ENCODE data around the gene DCUN1D1. TPM values are rescaled to one million over a fixed set of nuclear protein-coding genes. Genes with fewer than 3 reads are reported as not detected.
A peak's percentile ranks its signal among the peaks of the same experiment; 100 is the strongest.
"Not testable (repeated sequence)": the region's sequence is repeated elsewhere in the genome, so short reads cannot be mapped to it uniquely, and the experiment has no call there.

DCUN1D1 gene
- polyA plus RNA-seq, 3 donors: 6.1 to 37.6 (median 26.9) TPM

GRCh38 chr3:183006396-183007002, 26.2 kb upstream of the DCUN1D1 start:
- H3K9me3 Mint-ChIP-seq: no peaks in the 10 kb centered on the region
- WGBS (ENCODE audit: insufficient coverage): 100% methylated on average over 3 of the region's 10 CpGs
- Histone ChIP-seq H4K20me1 (ENCODE audit: insufficient read depth, low read length) (no peaks in the 10 kb centered on the region), H3K4me1 (ENCODE audit: control insufficient read depth in 1 of 2, insufficient read depth in 2 of 2, low read length in 2 of 2) (no peaks in the 10 kb centered on the region), H3K4me2 (replicated peaks; ENCODE audit: extremely low read depth, low read length, poor library complexity, severe bottlenecking) (no peak overlapping the region), H3K9ac (ENCODE audit: insufficient read depth, low read length, poor library complexity, severe bottlenecking) (no peak overlapping the region), H3K36me3 (replicated peaks in 1 of 2; ENCODE audit: control insufficient read depth in 1 of 2, insufficient read depth in 2 of 2, low read length in 2 of 2) (no peaks in the 10 kb centered on the region), H2AFZ (ENCODE audit: insufficient read depth, low read depth, low read length, poor library complexity, severe bottlenecking) (no peak overlapping the region), H3K9me3 (replicated peaks in 1 of 2; ENCODE audit: control insufficient read depth in 1 of 2, insufficient read depth in 1 of 2, low read length in 2 of 2) (no peaks in the 10 kb centered on the region), H3K79me2 (ENCODE audit: insufficient read depth, low read length) (no peaks in the 10 kb centered on the region), H3K4me3 (replicated peaks in 1 of 3; ENCODE audit: low read depth in 2 of 3, low read length in 3 of 3) (no peak overlapping the region), H3K27ac (ENCODE audit: low read depth in 1 of 2, low read length in 2 of 2) (no peak overlapping the region), H3K27me3 (ENCODE audit: control insufficient read depth in 2 of 2, insufficient read depth in 2 of 2, low read length in 2 of 2) (no peaks in the 10 kb centered on the region)
- H3K27ac Mint-ChIP-seq: peak overlapping the region in 1 of 7 donors; percentile 54
- intact Hi-C loops (cut with micrococcal nuclease): no loop called here
- H3K4me1 Mint-ChIP-seq: no peaks in the 10 kb centered on the region
- TF ChIP-seq CTCF (IDR thresholded peaks at IDR 0.05): no peak
- no peak for DNase-seq
- no peaks in the 10 kb centered on the region for H3K27me3 Mint-ChIP-seq (ENCODE audit: low read depth in 3 of 3)
- peaks cover 6 to 8% of the 10 kb centered on the region in 2 donors for H3K36me3 Mint-ChIP-seq
- H3K4me3 Mint-ChIP-seq: no peak overlapping the region

- no peak overlapping the region for H3K4me3 ChIP-seq (replicated peaks in 1 of 3; ENCODE audit: low read depth in 2 of 3, low read length in 3 of 3)
- H3K9ac ChIP-seq (ENCODE audit: insufficient read depth, low read length, poor library complexity, severe bottlenecking): no peak overlapping the region
- H3K27me3 Mint-ChIP-seq (ENCODE audit: low read depth in 3 of 3): peaks cover 0 to 1% (median 0%) of the 10 kb centered on the region in 3 donors
- no peaks in the 10 kb centered on the region for H3K36me3 Mint-ChIP-seq
- no peaks in the 10 kb centered on the region for H3K9me3 ChIP-seq (replicated peaks in 1 of 2; ENCODE audit: control insufficient read depth in 1 of 2, insufficient read depth in 1 of 2, low read length in 2 of 2)
- no peak overlapping the region for H2AFZ ChIP-seq (ENCODE audit: insufficient read depth, low read depth, low read length, poor library complexity, severe bottlenecking)
- no peak for DNase-seq
- H3K79me2 ChIP-seq (ENCODE audit: insufficient read depth, low read length): no peaks in the 10 kb centered on the region
- TF ChIP-seq CTCF (IDR thresholded peaks at IDR 0.05): no peak
- no peaks in the 10 kb centered on the region for H3K27me3 ChIP-seq (ENCODE audit: control insufficient read depth in 2 of 2, insufficient read depth in 2 of 2, low read length in 2 of 2)
- H3K27ac Mint-ChIP-seq: no peak overlapping the region
- no peaks in the 10 kb centered on the region for H3K4me1 Mint-ChIP-seq
- no peak overlapping the region for H3K4me3 Mint-ChIP-seq
- no peaks in the 10 kb centered on the region for H3K4me1 ChIP-seq (ENCODE audit: control insufficient read depth in 1 of 2, insufficient read depth in 2 of 2, low read length in 2 of 2)
- intact Hi-C loops (cut with micrococcal nuclease): no loop called here
- H4K20me1 ChIP-seq (ENCODE audit: insufficient read depth, low read length): no peaks in the 10 kb centered on the region
- 100% methylated on average over 1 of the region's 1 CpG for WGBS (ENCODE audit: insufficient coverage)
- H3K9me3 Mint-ChIP-seq: peaks cover 3 to 10% (median 5%) of the 10 kb centered on the region in 7 donors
- no peaks in the 10 kb centered on the region for H3K36me3 ChIP-seq (replicated peaks in 1 of 2; ENCODE audit: control insufficient read depth in 1 of 2, insufficient read depth in 2 of 2, low read length in 2 of 2)
- no peak overlapping the region for H3K4me2 ChIP-seq (replicated peaks; ENCODE audit: extremely low read depth, low read length, poor library complexity, severe bottlenecking)
- no peak overlapping the region for H3K27ac ChIP-seq (ENCODE audit: low read depth in 1 of 2, low read length in 2 of 2)
Measured at GRCh38 chr3:182999767-183000166, 19.4 kb upstream of the DCUN1D1 start.

- H3K9me3 Mint-ChIP-seq: peaks cover 3 to 21% (median 6%) of the 10 kb centered on the region in 7 donors
- H3K4me3 ChIP-seq (replicated peaks in 1 of 3; ENCODE audit: low read depth in 2 of 3, low read length in 3 of 3); H3K36me3 ChIP-seq (replicated peaks in 1 of 2; ENCODE audit: control insufficient read depth in 1 of 2, insufficient read depth in 2 of 2, low read length in 2 of 2); intact Hi-C loops (cut with micrococcal nuclease); H3K9me3 ChIP-seq (replicated peaks in 1 of 2; ENCODE audit: control insufficient read depth in 1 of 2, insufficient read depth in 1 of 2, low read length in 2 of 2); H3K27me3 ChIP-seq (ENCODE audit: control insufficient read depth in 2 of 2, insufficient read depth in 2 of 2, low read length in 2 of 2); H3K27ac ChIP-seq (ENCODE audit: low read depth in 1 of 2, low read length in 2 of 2); H3K36me3 Mint-ChIP-seq; H3K4me1 Mint-ChIP-seq; H3K4me1 ChIP-seq (ENCODE audit: control insufficient read depth in 1 of 2, insufficient read depth in 2 of 2, low read length in 2 of 2); H3K9ac ChIP-seq (ENCODE audit: insufficient read depth, low read length, poor library complexity, severe bottlenecking); H3K4me3 Mint-ChIP-seq; H3K27ac Mint-ChIP-seq; H3K4me2 ChIP-seq (replicated peaks; ENCODE audit: extremely low read depth, low read length, poor library complexity, severe bottlenecking); H3K79me2 ChIP-seq (ENCODE audit: insufficient read depth, low read length); H4K20me1 ChIP-seq (ENCODE audit: insufficient read depth, low read length); DNase-seq; H2AFZ ChIP-seq (ENCODE audit: insufficient read depth, low read depth, low read length, poor library complexity, severe bottlenecking); H3K27me3 Mint-ChIP-seq (ENCODE audit: low read depth in 3 of 3): not testable (repeated sequence)
- no CpG with 5 or more reads among the region's 4 CpGs for WGBS (ENCODE audit: insufficient coverage)
Measured at GRCh38 chr3:182993486-182994201, 13.3 kb upstream of the DCUN1D1 start.

Data from CD14-positive monocyte (primary cell).